Occipital lobe (tissue), 2 donors: ENCODE data around the gene GOLM1. TPM values are rescaled to one million over a fixed set of nuclear protein-coding genes. Genes with fewer than 3 reads are reported as not detected.
A peak's percentile ranks its signal among the peaks of the same experiment; 100 is the strongest.
"Not testable (repeated sequence)": the region's sequence is repeated elsewhere in the genome, so short reads cannot be mapped to it uniquely, and the experiment has no call there.

ENCODE experiments used
- DNase-seq: peaks from one replicate; lab custom pipeline; 2025; lab: John Stamatoyannopoulos, UW
- total RNA-seq: library from RNA; depleted of rRNA; stranded (reverse); fragments of >200 nt; gene quantifications from one replicate; pipeline ENCODE4 v1.2.3, GENCODE V29; 2014

Gene GOLM1
- total RNA-seq, 1 donor from 2014 or later: 75.5 TPM

- no peak for DNase-seq
These were observed 7.9 kb downstream of the GOLM1 start for GRCh38 chr9:86091477-86091876.

DNA sequence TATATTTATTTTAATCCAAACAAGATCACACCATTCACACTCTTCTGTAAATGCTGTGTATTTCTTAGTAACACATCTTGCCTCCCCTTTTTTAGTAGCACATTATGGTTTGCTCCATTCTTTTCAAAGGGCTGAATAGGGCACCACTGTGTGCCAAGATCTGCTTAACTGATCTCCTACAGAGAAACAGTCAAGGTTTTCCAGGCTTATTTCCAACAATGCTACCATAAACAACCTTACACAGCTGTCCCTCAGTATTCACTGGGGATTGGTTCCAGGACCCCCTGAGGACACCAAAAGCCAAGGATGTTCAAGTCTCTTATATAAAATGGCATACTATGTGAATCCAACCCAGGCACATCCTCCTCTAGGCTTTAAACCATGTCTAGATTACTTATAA lies 16.5 kb downstream of the GOLM1 start:
- no peak for DNase-seq

- DNase-seq: no peak
These were observed 19.4 kb downstream of the GOLM1 start for GRCh38 chr9:86079865-86080469.

DNA sequence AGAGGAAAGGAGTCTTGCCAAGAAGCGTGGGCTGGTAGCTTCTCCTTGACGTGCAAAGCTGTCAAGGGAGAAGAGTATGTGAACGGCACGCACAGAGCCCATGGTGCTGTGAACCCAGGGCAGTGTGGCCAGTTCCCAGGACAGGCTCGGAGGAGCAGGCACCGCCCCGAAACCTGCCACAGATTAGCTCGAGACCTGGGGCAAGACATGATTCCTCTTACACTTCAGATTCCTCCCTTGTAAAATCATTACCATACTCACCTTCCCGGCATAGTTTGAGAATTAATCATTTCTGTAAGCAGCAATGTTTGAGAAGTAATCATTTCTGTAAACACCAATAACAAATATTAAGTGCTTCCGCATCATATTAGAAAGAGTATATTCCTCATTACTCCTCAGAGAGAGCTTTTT lies 19.9 kb downstream of the GOLM1 start:
- no peak for DNase-seq

DNA sequence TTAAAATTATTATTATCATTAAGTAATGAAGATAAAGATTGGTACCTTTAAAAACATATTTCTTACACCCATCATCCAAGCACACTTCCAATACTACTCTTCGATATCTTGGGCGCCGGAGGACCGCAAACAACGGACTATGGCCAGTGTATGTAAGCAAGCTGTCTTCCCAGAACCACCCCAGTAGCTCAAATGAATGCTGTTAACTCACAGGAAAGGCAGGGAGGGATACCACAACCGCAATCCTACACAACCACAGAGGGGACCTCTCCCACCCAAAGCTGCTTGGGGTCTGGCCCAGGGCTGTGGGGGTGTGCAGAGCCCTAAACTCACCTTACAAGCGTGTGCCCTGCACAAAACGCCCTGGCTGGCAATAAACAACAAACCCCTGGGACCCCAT lies 20.6 kb downstream of the GOLM1 start:
- DNase-seq: no peak

- peak; percentile 12 for DNase-seq
These were observed 22.1 kb downstream of the GOLM1 start for GRCh38 chr9:86077276-86077675.

DNA sequence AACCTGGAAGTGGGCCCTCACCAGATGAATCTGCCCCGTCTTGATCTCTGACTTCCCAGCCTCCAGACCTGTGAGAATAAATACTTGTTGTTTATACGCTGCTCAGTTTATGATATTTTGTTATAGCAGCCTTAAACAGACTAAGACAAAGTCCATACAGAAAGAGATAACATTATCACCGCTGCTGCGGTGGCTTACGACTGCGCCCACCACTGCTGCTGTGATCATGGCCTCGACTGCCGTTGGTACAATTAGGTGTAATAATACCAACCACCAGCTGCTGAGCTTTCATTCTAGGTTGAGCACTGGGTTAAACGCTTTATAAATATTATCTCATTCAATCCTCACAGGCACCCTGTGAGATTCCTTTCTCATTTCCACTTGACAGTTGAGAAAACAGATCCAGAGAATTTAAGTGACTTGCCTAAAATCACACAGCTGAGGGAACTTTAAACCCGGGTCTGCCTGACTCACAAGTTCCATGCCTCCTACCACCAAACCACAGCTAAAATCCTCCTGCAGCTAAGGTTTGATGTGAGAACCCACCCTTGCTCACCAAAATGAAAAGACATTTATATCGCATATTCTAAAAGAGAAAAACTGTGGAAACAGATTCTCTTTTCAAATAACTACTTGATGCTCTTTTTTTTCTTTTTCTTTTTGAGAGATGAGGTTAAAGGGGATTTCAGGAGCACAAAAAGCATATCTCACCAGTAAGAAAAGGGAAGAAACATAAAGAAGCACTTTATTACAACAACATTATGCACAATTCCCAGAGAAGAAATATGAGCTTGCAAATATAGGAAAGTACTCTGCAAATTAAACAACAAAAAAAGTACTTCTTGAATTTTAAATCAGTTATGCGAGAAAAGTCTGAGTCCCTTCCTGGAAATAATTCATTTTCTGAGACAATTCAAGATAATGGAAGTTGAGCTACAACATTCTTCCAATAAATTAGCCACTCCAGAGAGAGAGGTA lies 23.9 kb downstream of the GOLM1 start:
- no peak for DNase-seq

- no peak for DNase-seq
These were observed 25.5 kb downstream of the GOLM1 start for GRCh38 chr9:86073839-86074238.

GRCh38 chr9:86072394-86072877 lies 26.9 kb downstream of the GOLM1 start:
- peak; percentile 22 for DNase-seq

- DNase-seq: no peak
These were observed 30.0 kb downstream of the GOLM1 start for GRCh38 chr9:86069206-86069869.

DNA sequence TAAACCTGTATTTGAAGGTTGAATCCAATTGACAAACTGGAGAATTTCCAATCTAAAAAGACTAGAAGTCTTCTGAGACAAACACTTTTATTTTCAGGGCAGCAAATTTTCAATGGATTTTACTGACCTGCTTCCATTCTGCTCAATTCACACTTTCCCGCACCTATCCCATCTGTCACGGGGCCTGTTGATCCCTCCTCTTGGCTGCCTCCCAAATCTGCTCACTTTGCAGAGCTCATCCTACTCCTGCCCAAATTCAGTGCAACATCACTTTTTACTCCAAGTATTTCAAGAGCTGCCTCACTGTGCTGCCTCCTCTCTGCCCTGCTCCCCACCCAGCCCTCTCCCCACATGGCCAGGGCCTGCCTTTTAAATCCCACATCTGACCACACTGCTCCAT lies 35.1 kb downstream of the GOLM1 start:
- DNase-seq: no peak

DNA sequence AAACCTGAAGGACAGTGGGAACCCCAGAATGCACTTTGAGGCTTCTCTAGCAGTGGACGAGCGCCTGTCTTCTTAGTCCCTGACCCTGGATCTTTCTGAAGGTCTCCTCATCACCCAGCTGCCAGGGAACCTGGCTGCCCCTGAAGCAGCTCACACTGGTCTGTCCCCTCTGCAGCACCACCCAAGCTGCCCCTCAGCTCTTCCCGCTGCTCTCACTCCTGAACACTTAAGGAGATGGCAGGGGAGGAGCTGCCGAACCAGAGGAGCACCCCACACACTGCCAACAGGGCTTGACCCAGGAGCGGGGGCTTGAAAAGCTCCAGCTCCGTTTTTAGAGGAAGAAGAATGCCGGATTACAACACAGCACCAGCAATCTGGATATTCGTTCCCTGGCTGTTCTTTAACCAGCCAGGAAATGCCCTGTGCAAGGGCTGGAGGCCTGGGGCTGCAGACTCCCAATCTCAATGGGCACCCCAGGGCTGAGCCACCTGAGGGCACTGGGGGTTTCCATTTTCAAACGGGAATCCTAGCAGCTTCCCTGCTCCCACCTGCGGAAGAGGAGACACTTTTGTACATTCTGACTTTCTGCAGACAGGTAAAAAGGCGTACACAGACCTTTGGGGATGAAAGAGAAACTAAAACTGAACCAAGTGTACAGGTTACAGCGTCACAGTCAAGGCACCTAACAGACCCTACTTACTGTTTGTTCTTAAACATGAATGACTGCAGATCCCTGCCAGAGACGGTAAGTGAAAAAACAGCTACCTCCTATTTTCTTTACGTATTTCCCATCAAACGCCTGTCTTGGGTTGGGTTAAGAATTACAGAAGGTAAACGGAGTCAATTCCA lies 36.3 kb downstream of the GOLM1 start:
- DNase-seq: no peak

GRCh38 chr9:86061972-86062739 lies 37.2 kb downstream of the GOLM1 start:
- DNase-seq: no peak

GRCh38 chr9:86057491-86057890 lies 41.9 kb downstream of the GOLM1 start:
- DNase-seq: no peak

GRCh38 chr9:86054695-86055094 lies 44.7 kb downstream of the GOLM1 start:
- DNase-seq: no peak

GRCh38 chr9:86052556-86053468 lies 46.5 kb downstream of the GOLM1 start:
- DNase-seq: no peak

DNA sequence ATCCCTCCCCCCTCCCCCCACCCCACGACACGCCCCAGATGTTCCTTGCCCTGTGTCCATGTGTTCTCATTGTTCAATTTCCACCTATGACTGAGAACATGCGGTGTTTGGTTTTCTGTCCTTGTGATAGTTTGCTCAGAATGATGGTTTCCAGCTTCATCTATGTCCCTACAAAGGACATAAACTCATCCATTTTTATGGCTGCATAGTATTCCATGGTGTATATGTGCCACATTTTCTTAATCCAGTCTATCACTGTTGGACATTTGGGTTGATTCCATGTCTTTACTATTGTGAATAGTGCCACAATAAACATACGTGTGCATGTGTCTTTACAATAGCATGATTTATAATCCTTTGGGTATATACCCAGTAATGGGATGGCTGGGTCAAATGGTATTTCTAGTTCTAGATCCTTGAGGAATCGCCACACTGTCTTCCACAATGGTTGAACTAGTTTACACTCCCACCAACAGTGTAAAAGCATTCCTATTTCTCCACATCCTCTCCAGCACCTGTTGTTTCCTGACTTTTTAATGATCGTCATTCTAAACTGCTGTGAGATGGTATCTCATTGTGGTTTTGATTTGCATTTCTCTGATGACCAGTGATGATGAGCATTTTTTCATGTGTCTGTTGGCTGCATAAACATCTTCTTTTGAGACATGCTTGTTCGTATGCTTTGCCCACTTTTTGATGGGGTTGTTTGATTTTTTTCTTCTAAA lies 51.2 kb downstream of the GOLM1 start:
- not testable (repeated sequence) for DNase-seq

DNA sequence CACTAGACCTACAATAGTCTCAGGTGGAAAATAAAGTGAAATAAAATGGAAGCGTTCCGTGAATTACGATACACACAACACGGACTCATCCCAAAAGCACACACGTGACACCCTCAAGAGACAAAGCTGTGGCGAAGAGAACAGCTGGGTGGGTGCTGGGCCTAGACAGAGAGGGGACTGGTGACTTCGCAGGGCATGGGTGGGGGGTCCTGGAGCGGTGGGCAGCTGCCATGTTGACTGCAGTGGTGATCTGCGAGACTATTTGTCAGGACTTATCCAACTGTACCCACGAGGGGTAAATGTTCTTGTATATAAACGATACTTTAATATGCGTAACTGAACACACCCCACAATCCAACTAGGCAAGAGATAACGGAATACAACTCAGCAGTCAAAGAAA lies 52.0 kb downstream of the GOLM1 start:
- no peak for DNase-seq

DNA sequence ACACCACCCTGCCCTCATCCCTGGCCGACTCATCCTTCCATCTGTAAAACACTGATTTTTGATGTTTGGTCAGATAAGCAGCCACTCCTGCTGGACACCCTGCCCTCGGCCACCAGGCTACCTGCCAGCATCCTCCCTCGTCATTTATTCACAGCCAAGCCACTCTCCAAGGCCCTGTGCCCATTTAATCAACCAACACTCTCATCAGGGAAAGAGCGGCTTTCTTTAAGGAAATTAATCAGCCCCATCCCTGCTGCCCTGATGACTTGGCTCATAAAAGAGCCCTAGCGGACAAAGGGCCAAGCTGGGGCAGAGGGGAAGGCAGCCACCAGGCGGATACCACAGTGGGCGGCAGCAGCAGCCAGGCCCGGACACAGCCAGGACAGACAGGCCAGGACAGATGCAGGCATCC lies 52.4 kb downstream of the GOLM1 start:
- DNase-seq: peak; percentile 5
